ENCODE measurements around the gene CFAP206.

The CFAP206 gene

DNA sequence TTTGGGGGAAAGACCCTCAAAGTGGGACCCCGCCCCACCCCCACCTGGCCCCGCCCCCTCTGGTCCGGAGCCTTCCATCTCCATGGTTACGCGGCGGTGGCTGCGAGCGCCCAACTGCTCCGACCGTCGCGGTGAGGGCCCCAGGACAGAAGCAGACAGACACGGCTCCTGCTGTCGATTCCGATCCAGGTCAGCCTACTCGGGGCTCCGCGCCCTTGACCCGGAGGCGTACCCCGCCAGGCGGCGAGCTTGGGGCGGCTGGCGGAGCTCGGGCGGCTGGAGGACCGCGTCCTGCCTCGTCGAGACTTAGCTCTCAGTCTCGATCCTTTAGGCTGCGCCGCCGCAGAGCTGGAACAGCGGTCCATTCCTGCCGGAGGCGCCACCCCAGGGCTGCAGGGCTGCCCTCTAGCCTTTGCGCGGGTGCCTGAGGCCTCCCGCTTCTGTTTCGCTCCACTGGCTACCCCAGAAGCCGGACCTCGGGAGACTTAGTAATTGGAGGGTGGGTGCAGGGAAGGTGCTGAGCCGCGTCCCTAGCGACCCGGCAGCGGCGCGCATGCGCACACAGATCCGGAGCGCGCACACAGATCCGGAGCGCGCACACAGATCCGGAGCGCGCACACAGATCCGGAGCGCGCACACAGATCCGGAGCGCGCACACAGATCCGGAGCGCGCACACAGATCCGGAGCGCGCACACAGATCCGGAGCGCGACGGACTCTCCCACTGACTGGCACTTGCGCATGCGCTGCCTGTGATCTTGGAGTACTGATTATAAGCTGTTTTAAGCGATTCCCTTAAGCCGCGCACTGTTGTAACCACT lies at the start of gene CFAP206:
Gene CFAP206 (plus strand): TSS at position 72 of the 820 bp plus-strand sequence. CDS start 1,868 bp downstream, outside the sequence.
- peak; percentile 73 for DNase-seq

DNA sequence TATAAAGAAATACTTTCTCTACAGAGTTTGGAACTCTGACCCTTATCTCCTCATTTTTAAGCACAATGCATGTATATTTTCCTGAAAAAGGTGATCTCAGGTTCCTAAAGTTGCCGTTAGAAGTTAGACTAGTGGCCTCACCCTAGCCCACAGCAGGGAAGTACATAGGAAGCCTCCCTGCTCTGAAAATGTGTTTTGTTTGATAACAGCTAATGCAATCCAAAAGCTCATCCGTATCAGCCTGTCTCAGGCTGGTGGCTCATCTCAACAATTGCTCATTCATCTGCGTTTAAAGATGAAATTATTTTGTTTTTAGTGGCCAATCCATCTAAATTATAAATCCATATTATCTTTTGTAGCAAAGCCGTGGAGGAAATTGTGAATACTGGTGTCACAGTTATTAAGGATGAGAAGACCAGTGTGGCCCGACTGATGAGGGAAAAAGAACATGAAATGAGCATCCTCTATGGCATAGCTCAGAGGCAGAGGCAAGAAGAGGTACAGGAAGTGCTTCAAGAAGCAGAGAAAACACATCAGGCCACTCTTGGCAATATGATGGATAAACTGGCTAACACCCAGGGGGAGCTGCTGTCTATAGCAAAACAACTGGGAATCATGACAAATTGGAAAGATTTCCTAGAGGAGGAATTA lies 43.0 kb upstream of the CFAP206 start:
- DNase-seq: no peak

DNA sequence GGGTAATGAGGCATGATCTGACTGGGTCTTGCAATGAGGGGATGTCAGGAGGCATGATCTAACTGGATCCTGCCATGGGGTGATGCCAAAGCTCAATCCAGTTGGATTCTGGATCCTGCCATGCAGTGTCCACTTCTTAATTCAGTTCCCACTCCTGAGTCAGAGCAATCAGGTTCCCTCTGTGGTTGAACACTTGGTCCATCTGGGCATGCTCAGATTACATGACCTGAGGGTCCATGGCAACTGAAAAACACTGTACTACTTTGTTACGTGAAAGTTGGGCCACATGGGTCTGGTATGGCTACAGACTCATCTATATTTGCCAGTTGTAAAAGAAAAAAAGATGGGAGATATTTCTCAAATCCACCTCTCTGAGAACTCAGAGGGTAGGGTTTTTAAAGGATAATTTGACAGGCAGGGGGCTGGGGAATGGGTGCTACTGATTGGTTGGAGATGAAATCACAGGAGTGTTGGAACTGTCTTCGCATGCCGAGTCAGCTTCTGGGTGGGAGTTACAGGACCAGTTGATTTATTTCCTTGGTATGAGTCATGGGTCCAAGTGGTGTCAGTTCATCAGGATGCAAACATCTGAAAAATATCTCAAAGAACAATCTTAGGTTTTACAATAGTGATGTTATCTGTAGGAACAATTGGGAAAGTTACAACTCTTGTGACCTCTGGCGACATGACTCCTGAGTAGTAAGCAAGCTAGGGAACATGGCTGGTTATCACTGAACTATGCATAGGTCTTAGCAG lies 41.5 kb upstream of the CFAP206 start:
- peak; percentile 39 for DNase-seq

- DNase-seq: no peak
Observed at GRCh38 chr6:87366899-87367298, 40.9 kb upstream of the CFAP206 start.

DNA sequence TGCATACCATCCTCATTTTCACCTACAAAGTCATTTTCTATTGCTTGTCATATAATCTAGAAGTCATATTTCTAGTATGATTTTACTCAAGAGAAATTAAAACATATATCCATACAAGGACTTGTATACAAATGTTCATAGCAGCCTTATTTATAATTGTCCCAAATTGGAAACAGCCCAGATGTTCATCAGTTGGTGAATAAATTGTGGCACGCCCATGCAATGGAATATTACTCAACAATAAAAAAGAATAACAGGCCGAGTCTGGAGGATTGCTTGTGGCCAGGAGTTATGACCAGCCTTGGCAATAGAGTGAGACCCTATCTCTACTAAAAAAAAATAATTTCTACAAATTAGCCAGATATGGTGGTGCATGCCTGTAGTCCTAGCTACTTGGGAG lies 34.4 kb upstream of the CFAP206 start:
- no peak for DNase-seq

GRCh38 chr6:87375315-87375714 lies 32.5 kb upstream of the CFAP206 start:
- DNase-seq: no peak

DNA sequence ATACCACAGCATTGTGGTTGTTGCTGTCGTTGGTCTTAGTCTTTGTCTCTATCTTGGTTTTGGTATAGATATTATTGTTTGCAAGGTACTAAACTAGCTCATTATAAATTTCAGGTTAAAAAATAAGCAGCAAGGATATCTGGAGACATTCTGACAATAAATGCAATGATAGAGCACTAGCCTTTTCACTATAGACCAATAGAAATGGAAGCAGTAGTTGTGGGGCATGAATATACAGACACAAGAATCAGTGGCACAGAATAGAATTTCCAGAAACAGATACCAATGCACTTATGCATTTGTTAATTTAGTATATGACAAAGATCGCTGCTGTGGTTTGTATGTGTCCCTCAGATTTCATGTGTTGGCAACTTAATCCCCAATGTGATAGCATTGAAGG lies 31.1 kb upstream of the CFAP206 start:
- DNase-seq: no peak

- DNase-seq: no peak
Observed at GRCh38 chr6:87378947-87379346, 28.8 kb upstream of the CFAP206 start.

DNA sequence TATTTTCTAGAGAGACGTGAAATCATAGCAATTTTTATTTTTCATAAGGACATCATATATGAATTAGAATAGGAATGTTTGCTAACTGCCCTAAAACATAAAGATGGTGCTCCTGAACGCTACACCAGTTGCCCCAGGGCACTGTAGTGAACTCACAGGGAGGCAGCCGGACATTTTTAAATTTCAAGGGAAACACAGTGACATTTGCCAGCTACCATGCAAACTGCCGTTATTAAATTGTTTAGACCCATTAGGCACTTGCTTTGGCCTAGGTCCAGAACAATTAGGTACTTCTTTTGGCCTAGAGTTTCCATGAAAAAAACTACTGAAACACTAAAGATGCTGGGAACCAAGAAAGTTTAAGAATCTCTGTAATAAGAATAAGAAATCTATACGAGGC lies 24.9 kb upstream of the CFAP206 start:
- DNase-seq: no peak

- no peak for DNase-seq
Observed at GRCh38 chr6:87384038-87384437, 23.7 kb upstream of the CFAP206 start.

DNA sequence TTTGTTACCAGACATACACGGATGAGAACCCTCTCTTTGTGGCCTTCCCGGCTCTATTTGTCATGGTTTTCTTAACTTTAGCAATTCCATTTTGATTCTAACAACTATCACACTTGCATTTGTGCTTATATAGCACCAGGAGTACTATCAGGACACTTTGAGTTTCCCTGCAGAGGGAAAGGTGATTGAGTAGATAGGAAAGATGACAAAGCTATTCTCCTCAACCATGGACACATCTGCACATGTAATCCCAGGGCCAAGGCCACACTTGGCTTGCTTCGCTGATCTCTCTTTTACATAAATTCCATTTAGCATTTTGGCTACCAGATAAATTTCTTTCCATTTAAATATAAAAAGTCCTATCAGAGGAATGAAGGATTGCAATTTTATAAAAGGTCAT lies 23.3 kb upstream of the CFAP206 start:
- DNase-seq: no peak

DNA sequence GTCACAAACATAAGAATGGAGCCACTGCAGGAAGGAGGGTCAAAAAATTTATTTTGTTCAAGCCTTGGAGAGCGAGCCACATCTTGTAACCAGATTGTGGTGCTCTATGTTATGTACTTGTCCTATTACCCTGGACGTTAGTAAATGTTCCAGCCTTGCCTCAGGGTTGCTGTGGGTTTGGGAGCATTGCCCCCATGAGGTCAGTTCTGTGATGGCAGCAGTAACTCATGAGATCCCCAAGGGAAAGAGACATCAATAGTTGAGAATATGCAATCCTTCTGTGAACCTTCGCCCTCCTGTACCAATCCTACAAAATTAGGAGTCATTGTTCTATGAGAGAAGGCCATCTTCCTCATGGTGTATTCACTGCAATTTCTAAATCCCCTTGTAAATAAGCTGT lies 16.4 kb upstream of the CFAP206 start:
- peak; percentile 15 for DNase-seq

DNA sequence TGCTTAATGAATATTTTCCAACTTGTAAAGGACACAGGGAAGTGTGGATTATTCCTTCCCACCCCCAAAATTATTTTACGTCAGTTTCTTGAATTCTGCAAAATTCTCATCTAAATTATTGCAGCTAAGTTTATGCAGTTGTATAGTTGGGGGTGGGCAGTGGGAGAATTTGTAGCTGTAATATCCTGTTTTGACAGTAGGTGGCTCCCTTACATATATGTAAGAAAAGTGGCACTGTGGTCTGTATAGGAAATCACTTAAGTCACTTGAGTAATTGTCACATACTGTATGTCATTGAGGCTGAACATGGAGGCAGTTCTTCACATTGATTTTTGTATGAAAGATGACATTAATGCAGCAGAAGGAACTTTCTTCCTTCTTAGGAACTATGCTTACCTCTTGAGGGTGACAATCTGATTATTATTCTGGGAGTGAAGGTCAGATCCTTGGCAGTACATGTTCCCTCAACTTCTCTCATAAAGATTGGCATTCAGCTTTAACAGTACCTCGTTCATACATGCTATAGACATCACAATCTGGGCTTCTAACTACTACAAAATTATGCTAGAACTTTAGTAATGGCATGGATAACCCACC lies 14.6 kb upstream of the CFAP206 start:
- peak; percentile 55 for DNase-seq

DNA sequence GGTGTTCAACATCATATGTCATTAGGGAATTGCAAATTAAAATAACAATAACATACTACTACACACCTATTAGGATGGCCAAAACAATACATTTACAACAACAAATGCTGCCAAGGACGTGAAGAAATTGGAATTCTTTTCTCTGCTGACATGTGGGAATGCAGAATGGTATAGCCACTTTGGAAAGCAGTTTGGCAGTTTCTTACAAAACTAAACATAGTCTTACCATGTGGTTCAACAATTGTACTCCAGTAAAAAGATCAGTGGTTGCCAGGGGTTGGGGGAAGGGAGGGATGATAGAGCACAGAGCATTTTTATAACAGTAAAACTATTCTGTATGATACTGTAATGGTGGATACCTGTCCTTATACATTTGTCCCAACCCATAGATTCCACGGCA lies 12.3 kb upstream of the CFAP206 start:
- no peak for DNase-seq

DNA sequence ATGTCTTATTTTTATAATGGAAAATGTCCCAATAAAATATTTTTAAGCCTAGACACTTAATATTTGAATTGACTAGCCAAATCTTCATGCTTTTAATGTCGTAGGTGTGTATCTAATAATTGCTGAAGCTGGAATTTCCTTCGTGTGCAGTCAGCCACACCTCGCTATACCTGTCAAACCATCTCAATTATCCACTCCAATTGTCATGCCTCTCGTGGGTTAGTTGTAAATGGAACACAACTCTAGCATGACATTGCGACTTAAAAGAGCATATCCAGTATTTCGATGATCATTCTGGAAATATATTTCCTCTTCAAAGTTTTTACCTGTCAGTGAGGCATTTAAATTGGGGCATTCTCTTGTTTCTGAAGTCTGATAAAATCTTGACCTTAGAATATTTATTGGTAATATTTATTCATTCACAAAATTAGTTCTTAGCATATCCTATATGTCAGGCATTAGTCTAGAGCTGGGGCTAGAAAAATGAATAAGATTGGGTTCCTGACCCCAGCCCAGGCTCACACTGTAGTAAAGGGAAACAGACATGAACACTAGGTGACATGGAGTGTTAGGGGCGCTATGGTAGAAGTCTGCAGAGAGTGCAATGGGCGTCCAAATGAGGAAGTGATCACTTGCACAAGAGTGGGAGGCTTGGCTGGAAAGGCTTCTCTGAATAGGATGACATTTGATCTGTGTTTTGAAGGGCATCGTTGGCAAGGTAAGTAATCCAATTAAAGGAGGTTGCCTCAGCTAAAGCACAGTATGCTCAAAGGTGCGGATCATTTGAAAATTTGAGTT lies 11.0 kb upstream of the CFAP206 start:
- DNase-seq: no peak

DNA sequence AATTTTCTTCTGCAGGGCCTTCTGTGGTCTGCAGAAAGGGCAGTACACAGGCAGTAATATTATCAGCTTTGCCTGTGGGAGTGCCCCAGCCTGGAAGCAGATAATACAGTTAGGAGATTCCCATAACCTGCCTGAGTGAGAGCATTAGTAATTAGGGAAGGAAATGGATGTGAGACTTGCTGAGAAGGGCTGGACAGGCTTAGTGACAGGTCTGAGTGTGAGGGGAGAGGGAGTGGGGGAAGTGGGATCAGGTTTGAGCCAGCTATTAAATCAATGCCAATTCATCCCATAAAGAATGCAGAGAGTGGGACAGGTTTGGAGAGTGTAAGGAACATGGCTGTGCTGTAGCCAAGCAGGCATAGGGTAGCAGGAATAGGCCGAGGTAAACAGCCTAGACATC lies 10.1 kb upstream of the CFAP206 start:
- no peak for DNase-seq

GRCh38 chr6:87401832-87402231 lies 5.9 kb upstream of the CFAP206 start:
- no peak for DNase-seq

DNA sequence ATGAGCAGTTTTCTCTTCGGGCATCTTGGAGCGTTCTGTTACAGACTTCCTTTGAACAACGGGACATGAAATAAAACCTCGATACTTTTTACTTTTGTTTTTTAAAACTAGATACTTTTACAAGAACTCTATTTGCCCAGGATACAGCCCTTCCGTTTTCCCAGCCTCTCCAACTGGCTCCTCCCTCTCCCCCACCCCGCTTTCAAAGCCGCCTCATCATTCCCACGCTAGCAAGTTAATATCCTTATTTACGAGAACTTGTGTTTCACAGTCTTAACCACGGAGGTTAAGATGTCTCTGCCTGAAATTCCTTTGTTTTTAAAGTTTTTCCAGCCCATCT lies 241 bp upstream of the CFAP206 start:
- no peak for DNase-seq

GRCh38 chr6:87408721-87409155 lies 966 bp downstream of the CFAP206 start:
- DNase-seq: no peak

GRCh38 chr6:87419266-87419665 lies 11.5 kb downstream of the CFAP206 start:
- no peak for DNase-seq

- no peak for DNase-seq
Observed at GRCh38 chr6:87420360-87420759, 12.6 kb downstream of the CFAP206 start.

- no peak for DNase-seq
Observed at GRCh38 chr6:87421576-87421975, 13.8 kb downstream of the CFAP206 start.

DNA sequence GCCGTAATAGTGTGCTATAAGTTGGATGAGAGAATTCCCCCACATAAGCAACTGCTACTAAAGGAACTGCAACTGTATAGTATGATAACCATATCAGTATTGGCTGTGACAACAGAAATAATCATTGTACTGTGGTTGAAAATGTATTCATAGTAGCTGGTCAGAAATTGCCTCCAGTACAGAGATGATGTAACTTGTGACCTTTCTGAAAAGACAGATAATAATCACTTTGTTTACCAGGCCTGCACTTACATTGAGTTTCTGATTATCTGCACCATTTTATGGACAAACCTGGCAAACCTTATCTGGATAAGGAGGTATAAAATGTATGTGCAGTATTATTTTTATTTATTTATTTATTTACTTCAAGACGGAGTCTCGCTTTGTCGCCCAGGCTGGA lies 19.0 kb downstream of the CFAP206 start:
- DNase-seq: no peak

All from fibroblast of skin of right biceps (primary cell).